ENCODE results near the gene AOAH.

The AOAH gene

GRCh38 chr7:36663481-36663880 is 60.8 kb downstream of the AOAH start:
- Histone ChIP-seq H3K4me3 (ENCODE audit: low read length) (no peak overlapping the region), H3K36me3 (ENCODE audit: control insufficient read depth, low read depth, low read length) (no peaks in the 10 kb centered on the region), H3K9ac (ENCODE audit: low read length) (no peak overlapping the region), H3K9me3 (ENCODE audit: control insufficient read depth, low read depth, low read length) (no peaks in the 10 kb centered on the region), H3K27me3 (ENCODE audit: control insufficient read depth, insufficient read depth, low read length) (no peaks in the 10 kb centered on the region), H3K27ac (ENCODE audit: low read length) (no peak overlapping the region), H3K4me1 (ENCODE audit: control insufficient read depth, low read depth, low read length) (peaks cover 24% of the 10 kb centered on the region)

GRCh38 chr7:36661135-36661840 is 63.0 kb downstream of the AOAH start:
- no peak overlapping the region for H3K9ac ChIP-seq (ENCODE audit: low read length)
- no peaks in the 10 kb centered on the region for H3K9me3 ChIP-seq (ENCODE audit: control insufficient read depth, low read depth, low read length)
- peaks cover 37% of the 10 kb centered on the region for H3K4me1 ChIP-seq (ENCODE audit: control insufficient read depth, low read depth, low read length)
- no peak overlapping the region for H3K27ac ChIP-seq (ENCODE audit: low read length)
- H3K27me3 ChIP-seq (ENCODE audit: control insufficient read depth, insufficient read depth, low read length), result no peaks in the 10 kb centered on the region
- no peaks in the 10 kb centered on the region for H3K36me3 ChIP-seq (ENCODE audit: control insufficient read depth, low read depth, low read length)
- H3K4me3 ChIP-seq (ENCODE audit: low read length), result no peak overlapping the region

- Histone ChIP-seq H3K27ac (ENCODE audit: low read length) (no peak overlapping the region), H3K4me3 (ENCODE audit: low read length) (no peak overlapping the region), H3K36me3 (ENCODE audit: control insufficient read depth, low read depth, low read length) (no peaks in the 10 kb centered on the region), H3K9me3 (ENCODE audit: control insufficient read depth, low read depth, low read length) (no peaks in the 10 kb centered on the region), H3K27me3 (ENCODE audit: control insufficient read depth, insufficient read depth, low read length) (no peaks in the 10 kb centered on the region), H3K9ac (ENCODE audit: low read length) (no peak overlapping the region), H3K4me1 (ENCODE audit: control insufficient read depth, low read depth, low read length) (peaks cover 40% of the 10 kb centered on the region)
Observed at GRCh38 chr7:36659638-36660341, 64.5 kb downstream of the AOAH start.

- no peak overlapping the region for H3K9ac ChIP-seq (ENCODE audit: low read length)
- no peak overlapping the region for H3K4me3 ChIP-seq (ENCODE audit: low read length)
- H3K27me3 ChIP-seq (ENCODE audit: control insufficient read depth, insufficient read depth, low read length), result no peaks in the 10 kb centered on the region
- peaks cover 47% of the 10 kb centered on the region for H3K4me1 ChIP-seq (ENCODE audit: control insufficient read depth, low read depth, low read length)
- no peaks in the 10 kb centered on the region for H3K9me3 ChIP-seq (ENCODE audit: control insufficient read depth, low read depth, low read length)
- H3K36me3 ChIP-seq (ENCODE audit: control insufficient read depth, low read depth, low read length), result no peaks in the 10 kb centered on the region
- H3K27ac ChIP-seq (ENCODE audit: low read length), result no peak overlapping the region
Observed at GRCh38 chr7:36659172-36659516, 65.2 kb downstream of the AOAH start.

- H3K27ac ChIP-seq (ENCODE audit: low read length), result no peak overlapping the region
- H3K9me3 ChIP-seq (ENCODE audit: control insufficient read depth, low read depth, low read length), result no peaks in the 10 kb centered on the region
- peaks cover 51% of the 10 kb centered on the region for H3K4me1 ChIP-seq (ENCODE audit: control insufficient read depth, low read depth, low read length)
- no peaks in the 10 kb centered on the region for H3K27me3 ChIP-seq (ENCODE audit: control insufficient read depth, insufficient read depth, low read length)
- H3K36me3 ChIP-seq (ENCODE audit: control insufficient read depth, low read depth, low read length), result no peaks in the 10 kb centered on the region
- H3K9ac ChIP-seq (ENCODE audit: low read length), result no peak overlapping the region
- no peak overlapping the region for H3K4me3 ChIP-seq (ENCODE audit: low read length)
Observed at GRCh38 chr7:36658335-36659171, 65.7 kb downstream of the AOAH start.

- Histone ChIP-seq H3K9ac (ENCODE audit: low read length) (no peak overlapping the region), H3K27ac (ENCODE audit: low read length) (no peak overlapping the region), H3K4me1 (ENCODE audit: control insufficient read depth, low read depth, low read length) (peaks cover 60% of the 10 kb centered on the region), H3K36me3 (ENCODE audit: control insufficient read depth, low read depth, low read length) (no peaks in the 10 kb centered on the region), H3K4me3 (ENCODE audit: low read length) (no peak overlapping the region), H3K9me3 (ENCODE audit: control insufficient read depth, low read depth, low read length) (no peaks in the 10 kb centered on the region), H3K27me3 (ENCODE audit: control insufficient read depth, insufficient read depth, low read length) (no peaks in the 10 kb centered on the region)
Observed at GRCh38 chr7:36657036-36657660, 67.1 kb downstream of the AOAH start.

- Histone ChIP-seq H3K4me3 (ENCODE audit: low read length) (no peak overlapping the region), H3K36me3 (ENCODE audit: control insufficient read depth, low read depth, low read length) (no peaks in the 10 kb centered on the region), H3K27me3 (ENCODE audit: control insufficient read depth, insufficient read depth, low read length) (no peaks in the 10 kb centered on the region), H3K27ac (ENCODE audit: low read length) (no peak overlapping the region), H3K9ac (ENCODE audit: low read length) (no peak overlapping the region), H3K4me1 (ENCODE audit: control insufficient read depth, low read depth, low read length) (peaks cover 46% of the 10 kb centered on the region), H3K9me3 (ENCODE audit: control insufficient read depth, low read depth, low read length) (no peaks in the 10 kb centered on the region)
Observed at GRCh38 chr7:36654436-36654835, 69.9 kb downstream of the AOAH start.

- Histone ChIP-seq H3K9me3 (ENCODE audit: control insufficient read depth, low read depth, low read length) (no peaks in the 10 kb centered on the region), H3K27ac (ENCODE audit: low read length) (no peak overlapping the region), H3K36me3 (ENCODE audit: control insufficient read depth, low read depth, low read length) (no peaks in the 10 kb centered on the region), H3K4me1 (ENCODE audit: control insufficient read depth, low read depth, low read length) (peaks cover 39% of the 10 kb centered on the region), H3K4me3 (ENCODE audit: low read length) (peak overlapping the region; percentile 16), H3K9ac (ENCODE audit: low read length) (no peak overlapping the region), H3K27me3 (ENCODE audit: control insufficient read depth, insufficient read depth, low read length) (no peaks in the 10 kb centered on the region)
Observed at GRCh38 chr7:36653663-36654355, 70.5 kb downstream of the AOAH start.

- H3K36me3 ChIP-seq (ENCODE audit: control insufficient read depth, low read depth, low read length), result no peaks in the 10 kb centered on the region
- H3K9ac ChIP-seq (ENCODE audit: low read length), result no peak overlapping the region
- H3K27me3 ChIP-seq (ENCODE audit: control insufficient read depth, insufficient read depth, low read length), result no peaks in the 10 kb centered on the region
- no peak overlapping the region for H3K27ac ChIP-seq (ENCODE audit: low read length)
- H3K9me3 ChIP-seq (ENCODE audit: control insufficient read depth, low read depth, low read length), result no peaks in the 10 kb centered on the region
- peak overlapping the region; percentile 16 for H3K4me3 ChIP-seq (ENCODE audit: low read length)
- H3K4me1 ChIP-seq (ENCODE audit: control insufficient read depth, low read depth, low read length), result peaks cover 33% of the 10 kb centered on the region
Observed at GRCh38 chr7:36653008-36653662, 71.2 kb downstream of the AOAH start.

- Histone ChIP-seq H3K4me1 (ENCODE audit: control insufficient read depth, low read depth, low read length) (peaks cover 26% of the 10 kb centered on the region), H3K9ac (ENCODE audit: low read length) (no peak overlapping the region), H3K27ac (ENCODE audit: low read length) (no peak overlapping the region), H3K9me3 (ENCODE audit: control insufficient read depth, low read depth, low read length) (no peaks in the 10 kb centered on the region), H3K36me3 (ENCODE audit: control insufficient read depth, low read depth, low read length) (no peaks in the 10 kb centered on the region), H3K4me3 (ENCODE audit: low read length) (no peak overlapping the region), H3K27me3 (ENCODE audit: control insufficient read depth, insufficient read depth, low read length) (no peaks in the 10 kb centered on the region)
Observed at GRCh38 chr7:36652431-36652830, 71.9 kb downstream of the AOAH start.

All from iPS-18a (cell line).